ENCODE results near the gene WWP2.
"Not testable (repeated sequence)": the region's sequence is repeated elsewhere in the genome, so short reads cannot be mapped to it uniquely, and the experiment has no call there.

Gene WWP2

GRCh38 chr16:69931631-69932030 is 169.5 kb downstream of the WWP2 start:
- DNase-seq: no peak

GRCh38 chr16:69932228-69932627 is 170.1 kb downstream of the WWP2 start:
- no peak for DNase-seq

DNA sequence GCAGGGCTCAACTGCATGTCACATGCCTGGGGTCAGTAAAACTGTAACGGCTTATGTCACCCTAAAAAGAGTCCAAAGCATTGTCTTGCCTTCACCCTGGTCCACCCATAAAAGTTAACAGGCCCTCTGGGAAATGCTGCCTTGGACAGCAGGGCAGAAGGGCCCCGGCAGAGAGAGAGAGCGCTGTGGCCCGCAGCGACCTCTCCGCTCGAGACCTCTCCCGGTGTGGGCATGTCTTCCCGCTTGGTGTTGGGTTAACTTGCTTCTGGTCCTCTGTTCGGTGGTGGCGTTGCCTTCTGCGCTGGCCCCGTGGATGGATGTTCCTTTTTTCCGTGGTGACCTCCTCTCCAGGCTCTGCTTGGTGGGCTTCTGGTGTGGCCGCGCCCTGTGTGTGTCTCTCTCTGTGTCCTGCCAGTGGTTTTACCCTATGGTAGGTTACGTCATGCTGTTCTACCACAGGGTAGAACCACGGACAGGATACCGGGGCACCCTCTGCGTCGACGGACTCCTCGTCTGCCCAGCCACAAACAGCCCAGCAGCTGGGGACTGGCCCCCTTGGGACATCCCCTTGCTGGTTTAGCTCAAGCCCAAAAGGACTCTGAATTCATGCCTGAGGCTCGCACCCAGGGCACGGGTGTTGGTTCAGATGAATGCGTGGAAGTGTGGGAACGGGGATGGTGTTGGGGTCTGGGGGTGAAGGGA is 170.7 kb downstream of the WWP2 start:
- no peak for DNase-seq

DNA sequence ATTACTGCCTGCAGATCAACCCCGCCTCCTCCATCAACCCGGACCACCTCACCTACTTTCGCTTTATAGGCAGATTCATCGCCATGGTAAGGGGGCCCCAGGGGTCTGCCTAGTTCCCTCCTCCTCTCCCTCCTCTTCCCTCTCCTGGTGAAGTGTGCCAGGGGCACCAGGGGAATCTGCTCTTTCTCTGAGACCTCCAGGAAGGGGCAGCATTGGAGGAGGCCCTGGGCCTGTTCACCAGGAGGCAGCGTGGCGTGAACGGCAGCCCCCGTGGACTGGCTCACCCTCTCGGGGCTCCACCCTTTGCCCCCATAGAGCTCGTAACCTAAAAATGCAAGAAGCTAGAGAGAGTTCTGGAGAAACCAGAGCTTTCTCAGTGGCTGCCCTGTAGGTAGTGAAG is 171.9 kb downstream of the WWP2 start:
- no peak for DNase-seq

GRCh38 chr16:69934751-69935150 is 172.6 kb downstream of the WWP2 start:
- DNase-seq: no peak

DNA sequence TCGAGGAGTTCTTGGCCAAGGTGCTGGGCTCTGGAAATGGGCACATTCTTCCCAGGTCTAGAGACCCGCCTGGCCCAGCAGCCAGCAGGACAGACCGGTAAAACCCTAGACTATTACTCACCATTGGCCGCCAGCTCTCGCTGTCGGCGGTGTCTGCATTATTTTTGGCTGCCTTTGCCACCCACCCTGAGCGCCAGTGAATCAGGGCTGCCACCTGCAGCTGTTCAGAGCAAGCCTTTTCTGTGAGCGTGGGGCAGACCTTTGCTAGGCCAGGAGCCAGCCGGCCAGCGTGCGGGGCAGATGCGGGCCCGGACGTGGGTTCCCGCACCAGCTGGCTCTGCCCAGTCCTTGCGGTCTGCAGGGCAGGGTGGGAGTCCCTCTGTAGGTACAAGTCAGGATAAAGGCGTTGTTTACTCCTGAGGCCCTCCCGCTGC is 173.2 kb downstream of the WWP2 start:
- DNase-seq: no peak

DNA sequence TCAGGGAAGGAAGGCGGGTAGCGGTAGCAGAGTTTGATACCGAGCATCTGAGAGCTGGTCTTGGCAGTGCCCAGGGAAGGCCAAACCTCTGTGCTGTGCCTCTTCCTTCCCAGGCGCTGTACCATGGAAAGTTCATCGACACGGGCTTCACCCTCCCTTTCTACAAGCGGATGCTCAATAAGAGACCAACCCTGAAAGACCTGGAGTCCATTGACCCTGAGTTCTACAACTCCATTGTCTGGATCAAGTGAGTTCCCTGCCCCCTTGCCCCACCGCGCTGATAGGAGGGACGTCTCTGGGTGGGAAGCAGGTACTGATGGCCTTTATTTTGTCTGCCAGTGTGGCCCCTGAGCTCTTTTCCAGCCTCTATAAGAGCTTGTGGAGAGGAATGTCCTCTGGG is 173.6 kb downstream of the WWP2 start:
- DNase-seq: no peak

DNA sequence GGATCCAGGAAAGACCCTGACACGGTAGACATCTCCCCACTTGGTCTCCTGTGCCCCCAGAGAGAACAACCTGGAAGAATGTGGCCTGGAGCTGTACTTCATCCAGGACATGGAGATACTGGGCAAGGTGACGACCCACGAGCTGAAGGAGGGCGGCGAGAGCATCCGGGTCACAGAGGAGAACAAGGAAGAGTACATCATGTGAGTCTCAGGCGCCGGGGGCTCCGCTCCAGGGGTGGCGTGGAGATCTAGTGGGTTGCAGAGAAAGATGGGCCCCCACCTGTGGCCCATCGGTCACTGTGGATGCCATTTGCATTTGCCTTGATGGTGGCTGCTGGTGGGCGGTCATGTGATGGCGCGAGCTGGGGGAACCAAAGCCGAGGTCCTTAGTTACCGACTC is 174.1 kb downstream of the WWP2 start:
- no peak for DNase-seq

GRCh38 chr16:69936751-69937211 is 174.6 kb downstream of the WWP2 start:
- no peak for DNase-seq

GRCh38 chr16:69937465-69937951 is 175.4 kb downstream of the WWP2 start:
- no peak for DNase-seq

DNA sequence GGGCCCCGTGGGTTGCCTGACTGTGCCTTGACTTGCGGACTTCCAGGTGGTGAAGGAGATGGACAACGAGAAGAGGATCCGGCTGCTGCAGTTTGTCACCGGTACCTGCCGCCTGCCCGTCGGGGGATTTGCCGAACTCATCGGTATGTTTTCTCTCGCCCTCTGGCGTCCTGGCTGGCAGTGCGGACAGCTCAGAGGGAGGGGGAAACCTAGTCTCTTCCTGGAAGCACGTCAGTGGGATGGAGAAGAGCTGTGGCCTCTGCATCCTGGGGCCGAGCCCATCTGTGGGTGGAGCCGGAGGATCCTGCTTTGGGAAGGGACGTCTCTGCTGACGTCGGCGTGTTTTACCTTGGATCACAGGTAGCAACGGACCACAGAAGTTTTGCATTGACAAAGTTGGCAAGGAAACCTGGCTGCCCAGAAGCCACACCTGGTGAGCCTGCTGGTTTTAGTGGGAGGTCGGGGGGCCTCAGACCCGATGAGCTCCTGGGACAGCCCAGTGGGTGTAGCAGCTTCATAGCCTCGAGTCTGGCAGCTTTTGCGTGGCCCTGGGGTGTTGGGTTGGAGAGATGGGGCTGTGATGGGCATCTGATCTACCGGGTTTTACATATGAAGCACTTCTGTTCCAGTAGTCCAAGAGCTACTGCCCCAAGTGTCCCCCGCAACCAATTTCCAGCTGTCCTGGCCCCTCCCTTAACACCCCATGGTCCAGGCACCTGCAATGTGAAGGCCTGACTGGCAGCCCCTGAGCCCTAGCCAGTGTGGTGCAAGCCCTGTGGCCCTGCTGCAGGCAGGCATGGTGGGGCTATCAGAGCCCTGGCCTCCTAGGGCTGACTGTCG is 177.1 kb downstream of the WWP2 start:
- DNase-seq: no peak

- DNase-seq: no peak
These were observed 177.9 kb downstream of the WWP2 start for GRCh38 chr16:69939821-69940585.

GRCh38 chr16:69940676-69941075 is 178.5 kb downstream of the WWP2 start:
- no peak for DNase-seq

- DNase-seq: no peak
These were observed 179.3 kb downstream of the WWP2 start for GRCh38 chr16:69941251-69942098.

DNA sequence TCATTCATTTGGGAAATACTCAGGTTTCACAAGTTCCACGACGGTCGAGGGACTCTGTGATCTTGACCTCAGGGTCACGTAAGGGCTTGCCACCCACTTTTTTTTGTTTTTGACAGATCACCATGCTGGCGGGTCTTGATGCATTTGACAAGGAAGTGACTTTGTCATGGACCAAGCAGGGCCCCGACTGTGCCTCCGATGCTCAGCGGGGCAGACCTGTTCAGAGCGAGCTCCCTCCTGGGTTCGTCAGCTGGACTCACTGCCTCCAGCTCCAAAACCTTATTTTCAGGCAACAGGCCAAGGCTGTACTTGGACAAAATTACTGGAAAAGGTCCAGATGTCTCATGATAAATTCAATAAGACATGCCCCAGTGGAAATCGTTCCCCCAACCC is 180.0 kb downstream of the WWP2 start:
- no peak for DNase-seq

- no peak for DNase-seq
These were observed 180.6 kb downstream of the WWP2 start for GRCh38 chr16:69942627-69943170.

DNA sequence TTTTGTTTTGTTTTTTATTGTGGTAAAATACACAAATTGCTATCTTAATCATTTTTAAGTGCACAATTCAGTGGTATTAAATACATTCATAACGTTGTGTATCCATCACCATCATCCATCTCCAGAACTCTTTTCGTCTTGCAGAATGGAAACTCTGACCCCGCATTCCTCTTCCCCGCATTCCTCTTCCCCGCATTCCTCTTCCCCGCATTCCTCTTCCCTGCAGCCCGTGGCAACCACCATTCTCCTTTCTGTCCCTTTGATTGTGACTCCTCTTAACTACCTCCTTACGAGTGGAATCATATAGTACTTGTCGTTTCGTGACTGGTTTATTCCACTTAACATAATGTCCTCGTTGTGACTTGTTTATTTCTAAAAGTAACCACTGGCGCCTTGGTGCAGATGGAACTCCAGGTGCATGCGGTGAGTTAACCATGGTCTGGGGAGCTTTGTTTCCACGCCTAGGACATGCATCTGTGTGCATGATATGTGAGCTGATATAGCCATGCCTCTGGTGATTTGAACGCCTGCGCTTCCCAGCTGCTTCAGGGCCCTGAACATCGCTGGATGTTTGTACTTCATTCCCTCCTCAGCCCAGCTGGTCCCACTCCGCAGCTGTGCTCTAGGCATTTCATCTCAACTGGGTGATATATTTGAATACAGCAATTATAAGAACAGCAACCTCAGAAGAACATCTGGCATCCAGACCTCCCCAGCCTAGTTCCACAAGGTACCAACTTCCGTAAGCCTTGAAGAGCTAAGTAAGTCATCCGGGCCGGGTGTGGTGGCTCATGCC is 181.3 kb downstream of the WWP2 start:
- DNase-seq: not testable (repeated sequence)

DNA sequence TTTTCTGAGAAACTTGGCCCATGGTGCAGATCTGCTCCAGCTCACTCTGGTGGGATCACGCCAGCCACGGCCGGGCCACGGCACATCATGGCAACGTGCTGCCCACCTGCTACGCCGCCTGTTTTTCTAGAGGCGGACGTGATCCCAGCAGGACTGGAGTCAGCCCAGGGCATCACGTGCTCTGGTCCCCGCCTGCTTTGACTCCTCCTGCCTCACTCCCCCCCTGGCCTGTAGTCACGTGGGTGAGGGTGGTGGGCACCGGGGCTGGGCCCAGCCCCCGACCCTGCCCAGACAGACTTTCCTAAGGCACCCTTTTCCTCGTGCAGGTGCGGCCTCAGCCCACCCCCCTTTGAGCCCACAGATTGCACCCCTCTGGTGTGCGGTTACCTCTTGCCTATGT is 188.3 kb downstream of the WWP2 start:
- DNase-seq: not testable (repeated sequence)

- DNase-seq: not testable (repeated sequence)
These were observed 189.0 kb downstream of the WWP2 start, which contains the start of gene CLEC18A for GRCh38 chr16:69951017-69951671. CLEC18A (plus strand) TSS chr16:69951334; CDS start chr16:69951367, 33 bp downstream.

DNA sequence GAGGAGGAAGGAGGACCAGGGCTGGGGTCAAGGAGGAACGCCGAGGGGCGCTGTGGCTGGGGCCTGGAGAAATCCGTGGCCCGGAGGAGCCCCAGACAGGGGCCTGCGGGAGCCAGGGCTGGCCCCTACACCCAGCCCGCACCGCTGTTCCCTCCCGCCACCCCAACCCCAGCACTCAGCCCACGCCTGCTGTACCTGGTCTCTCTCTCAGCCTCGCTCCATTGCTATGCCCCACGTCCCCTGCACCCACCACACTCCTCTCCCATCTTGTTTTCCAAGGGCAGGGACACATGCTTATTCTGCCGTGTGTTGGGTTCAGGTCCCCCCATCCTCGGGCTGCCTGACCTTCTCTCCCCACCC is 189.5 kb downstream of the WWP2 start:
- DNase-seq: not testable (repeated sequence)

Measured in stimulated activated naive CD4-positive, alpha-beta T cell (primary cell).